Peyer's patch (tissue), 4 donors: Measurements from ENCODE around the gene MEIOC. TPM values are rescaled to one million over a fixed set of nuclear protein-coding genes. Genes with fewer than 3 reads are reported as not detected.
"Not testable (repeated sequence)": the region's sequence is repeated elsewhere in the genome, so short reads cannot be mapped to it uniquely, and the experiment has no call there.

ENCODE experiments used
- DNase-seq, 3 donors: peaks; one replicate each; pipeline ENCODE4 v3.0.0-alpha.2; 2017 to 2019
- H3K27ac ChIP-seq, 4 donors: fragments of 200-600 bp; sonication (generic); one replicate each; pipeline ENCODE4 v1.5.1; 2016 to 2019
- H3K27me3 ChIP-seq, 2 donors: fragments of 200-600 bp; sonication (generic); one replicate each; pipeline ENCODE4 v1.5.1; 2019
- H3K36me3 ChIP-seq, 3 donors: fragments of 200-600 bp; sonication (generic); one replicate each; pipeline ENCODE4 v1.5.1; 2016 to 2019
- H3K4me1 ChIP-seq, 4 donors: fragments of 200-600 bp; sonication (generic); one replicate each; pipeline ENCODE4 v1.5.1; 2016 to 2019
- H3K4me3 ChIP-seq, 4 donors: fragments of 200-600 bp; sonication (generic); 1 replicate in 3 of 4; 2 replicates in 1 of 4; pipeline ENCODE4 v1.5.1; 2016 to 2019; ENCODE audit warnings: mild to moderate bottlenecking in 1 of 4
- H3K9me3 ChIP-seq, 4 donors: fragments of 200-600 bp; sonication (generic); one replicate each; pipeline ENCODE4 v1.5.1; 2016 to 2019; ENCODE audit warnings: mild to moderate bottlenecking in 1 of 4
- CTCF ChIP-seq, 6 experiments: fragments of 450-650 bp in 4 of 6; fragments of 200-600 bp in 2 of 6; sonication (generic) in 1 of 6; IDR thresholded peaks; one replicate each; pipeline ENCODE4 v1.5.1; 2017 to 2019; ENCODE audit warnings: antibody characterized with exemption in 6 of 6, mild to moderate bottlenecking in 3 of 6, moderate library complexity in 1 of 6
- POLR2A ChIP-seq, 2 donors: fragments of 450-650 bp; IDR thresholded peaks; one replicate each; pipeline ENCODE4 v1.5.1; 2017; ENCODE audit warnings: antibody characterized with exemption in 2 of 2, mild to moderate bottlenecking in 2 of 2, moderate library complexity in 2 of 2
- total RNA-seq, 4 donors: library from RNA; depleted of rRNA; stranded (reverse); fragments of >200 nt; gene quantifications; one replicate each; pipeline ENCODE4 v1.1.0, GENCODE V29; 2016

MEIOC gene
- total RNA-seq, 4 donors from 2014 or later = not detected

GRCh38 chr17:44628243-44629188, 27.8 kb upstream of the MEIOC start:
- H3K36me3 ChIP-seq = no peaks in the 10 kb centered on the region
- peak overlapping the region in 2 of 4 donors; percentile 12 to 58 for H3K27ac ChIP-seq
- H3K27me3 ChIP-seq = no peaks in the 10 kb centered on the region
- TF ChIP-seq CTCF (IDR thresholded peaks at IDR 0.05) = no peak
- TF ChIP-seq POLR2A (IDR thresholded peaks at IDR 0.05) = no peak
- no peaks in the 10 kb centered on the region for H3K9me3 ChIP-seq
- no peaks in the 10 kb centered on the region for H3K4me1 ChIP-seq
- H3K4me3 ChIP-seq = peak overlapping the region in 1 of 4 donors; percentile 24
- peak in 2 of 3 donors; percentile 45 to 53 for DNase-seq

GRCh38 chr17:44629314-44629713, 27.0 kb upstream of the MEIOC start:
- TF ChIP-seq POLR2A (IDR thresholded peaks at IDR 0.05) (no peak), CTCF (IDR thresholded peaks at IDR 0.05) (no peak)
- no peak overlapping the region for H3K27ac ChIP-seq
- no peak overlapping the region for H3K4me3 ChIP-seq
- no peaks in the 10 kb centered on the region for H3K36me3 ChIP-seq
- DNase-seq = no peak
- H3K27me3 ChIP-seq = no peaks in the 10 kb centered on the region
- no peaks in the 10 kb centered on the region for H3K4me1 ChIP-seq
- no peaks in the 10 kb centered on the region for H3K9me3 ChIP-seq

GRCh38 chr17:44630703-44631102, 25.6 kb upstream of the MEIOC start:
- Histone ChIP-seq H3K4me1 (no peaks in the 10 kb centered on the region), H3K9me3 (no peaks in the 10 kb centered on the region), H3K27me3 (no peaks in the 10 kb centered on the region), H3K4me3 (no peak overlapping the region), H3K27ac (no peak overlapping the region), H3K36me3 (no peaks in the 10 kb centered on the region)
- TF ChIP-seq CTCF (IDR thresholded peaks at IDR 0.05) = no peak
- no peak for DNase-seq

GRCh38 chr17:44633998-44634397, 22.3 kb upstream of the MEIOC start:
- Histone ChIP-seq H3K27ac (no peak overlapping the region), H3K36me3 (no peaks in the 10 kb centered on the region), H3K4me3 (no peak overlapping the region), H3K9me3 (no peaks in the 10 kb centered on the region), H3K27me3 (no peaks in the 10 kb centered on the region), H3K4me1 (no peaks in the 10 kb centered on the region)
- no peak for DNase-seq
- TF ChIP-seq POLR2A (IDR thresholded peaks at IDR 0.05) = no peak
- no peak for TF ChIP-seq CTCF (IDR thresholded peaks at IDR 0.05)

- not testable (repeated sequence) for H3K36me3 ChIP-seq, H3K4me3 ChIP-seq, DNase-seq, H3K27me3 ChIP-seq, H3K9me3 ChIP-seq, H3K4me1 ChIP-seq, H3K27ac ChIP-seq
These were observed 21.9 kb upstream of the MEIOC start for GRCh38 chr17:44634401-44634800.

- no peaks in the 10 kb centered on the region for H3K4me1 ChIP-seq
- H3K4me3 ChIP-seq = no peak overlapping the region
- no peaks in the 10 kb centered on the region for H3K36me3 ChIP-seq
- no peaks in the 10 kb centered on the region for H3K27me3 ChIP-seq
- no peak for DNase-seq
- H3K27ac ChIP-seq = no peak overlapping the region
- TF ChIP-seq POLR2A (IDR thresholded peaks at IDR 0.05) (no peak), CTCF (IDR thresholded peaks at IDR 0.05) (peak in 5 of 6 experiments; percentile 23 to 55 (median 40))
- H3K9me3 ChIP-seq = no peaks in the 10 kb centered on the region
These were observed 19.7 kb upstream of the MEIOC start for GRCh38 chr17:44636562-44636961.
